VCaP (cell line): ENCODE results near the gene ITGAE.

Source experiments
- H3K27ac ChIP-seq: fragments of 450-650 bp; 2 replicates; pipeline ENCODE4 v1.5.1; 2017
- CTCF ChIP-seq: fragments of 450-650 bp; conservative IDR thresholded peaks from 2 replicates; pipeline ENCODE4 v1.5.1; 2017; ENCODE audit warnings: mild to moderate bottlenecking, moderate library complexity

Gene ITGAE

GRCh38 chr17:3693829-3694231 lies 107.2 kb downstream of the ITGAE start:
- peak overlapping the region; percentile 91 for H3K27ac ChIP-seq
- no peak for TF ChIP-seq CTCF

GRCh38 chr17:3693141-3693540 lies 107.8 kb downstream of the ITGAE start:
- no peak for TF ChIP-seq CTCF
- H3K27ac ChIP-seq, result peak overlapping the region; percentile 91; the same call in 1 of the 2 replicates

GRCh38 chr17:3692346-3692745 lies 108.6 kb downstream of the ITGAE start:
- no peak overlapping the region for H3K27ac ChIP-seq
- TF ChIP-seq CTCF, result 0 out of 2 replicates have a peak, but pooled peaks have one; percentile 11

GRCh38 chr17:3691617-3692067 lies 109.3 kb downstream of the ITGAE start:
- H3K27ac ChIP-seq, result no peak overlapping the region
- no peak for TF ChIP-seq CTCF

GRCh38 chr17:3690094-3690715 lies 110.8 kb downstream of the ITGAE start:
- H3K27ac ChIP-seq, result no peak overlapping the region
- no peak for TF ChIP-seq CTCF

GRCh38 chr17:3689262-3690093 lies 111.5 kb downstream of the ITGAE start:
- H3K27ac ChIP-seq, result no peak overlapping the region

More at GRCh38 chr17:3689262-3690093, 111.5 kb downstream of the ITGAE start:
- no peak for TF ChIP-seq CTCF
